HG02938 (cell line): ENCODE data around the gene SLC12A2.

Source experiments
- ATAC-seq: cut with Tn5 transposase; IDR thresholded peaks from one replicate; pipeline ENCODE4 v1.9.1; 2021; ENCODE audit warnings: mild to moderate bottlenecking, moderate library complexity; ENCODE audit not compliant: unreplicated experiment

SLC12A2 gene

GRCh38 chr5:128083033-128083810 lies at the start of gene SLC12A2:
Gene SLC12A2 (plus strand): TSS chr5:128083766. CDS start chr5:128083955, 189 bp downstream.
- ATAC-seq, result peak; percentile 60

DNA sequence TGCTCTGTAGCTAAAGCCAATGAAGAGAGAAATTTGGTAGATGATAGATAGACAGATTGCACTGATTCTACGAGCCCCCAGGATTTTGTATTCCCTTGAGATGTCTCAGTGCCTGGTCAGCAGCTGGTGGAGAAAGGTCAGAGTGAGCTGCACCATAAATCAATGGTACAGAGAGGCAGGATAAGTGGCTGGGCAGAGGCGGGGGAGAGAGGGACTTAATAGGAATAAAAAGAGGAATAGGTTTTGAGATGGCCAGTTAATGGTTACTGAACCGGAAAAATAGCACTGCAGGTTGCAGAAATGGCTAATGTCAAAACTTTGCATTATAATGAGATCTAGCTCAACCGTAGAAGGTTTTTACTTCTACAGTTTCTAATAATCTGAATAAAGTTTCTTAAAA lies 47.9 kb upstream of the SLC12A2 start:
- no peak for ATAC-seq

DNA sequence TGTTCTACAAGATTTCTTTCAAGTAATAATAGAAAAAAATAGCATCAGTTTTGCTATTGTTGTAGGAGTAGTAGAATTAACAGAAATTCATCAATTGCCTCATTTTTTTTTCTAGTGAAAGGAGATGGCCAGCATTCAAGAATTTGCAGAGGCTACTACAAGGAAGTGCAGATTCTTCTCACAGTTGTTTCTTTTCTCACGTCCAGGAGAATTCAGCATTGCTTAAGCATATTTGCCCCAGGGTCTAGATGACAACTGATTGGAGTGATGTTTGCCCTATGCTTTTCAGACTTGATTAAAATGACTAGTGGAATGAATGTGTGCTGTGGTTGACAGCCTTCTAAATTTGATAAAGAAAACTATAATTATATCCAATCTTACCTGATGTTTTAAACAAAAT lies 46.6 kb upstream of the SLC12A2 start:
- ATAC-seq, result no peak

DNA sequence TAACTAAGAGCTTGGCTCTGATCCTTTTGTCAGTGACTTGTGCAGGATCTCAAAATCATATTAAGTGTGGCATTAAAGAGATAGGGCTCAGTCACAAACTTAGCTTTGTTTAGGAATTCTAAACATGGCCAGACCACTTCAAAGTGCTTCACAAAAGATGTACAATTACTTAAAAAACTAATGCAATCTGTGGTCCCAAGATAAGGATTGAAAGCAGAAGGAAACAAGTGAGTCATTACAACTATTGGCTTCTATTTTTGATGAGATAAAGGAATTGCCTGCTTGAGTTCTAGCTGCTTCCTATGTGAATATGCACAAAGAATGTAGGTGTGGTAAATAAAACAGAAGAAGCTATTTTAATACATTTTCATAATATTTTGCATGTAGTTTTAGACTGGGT lies 44.9 kb upstream of the SLC12A2 start:
- ATAC-seq, result no peak

DNA sequence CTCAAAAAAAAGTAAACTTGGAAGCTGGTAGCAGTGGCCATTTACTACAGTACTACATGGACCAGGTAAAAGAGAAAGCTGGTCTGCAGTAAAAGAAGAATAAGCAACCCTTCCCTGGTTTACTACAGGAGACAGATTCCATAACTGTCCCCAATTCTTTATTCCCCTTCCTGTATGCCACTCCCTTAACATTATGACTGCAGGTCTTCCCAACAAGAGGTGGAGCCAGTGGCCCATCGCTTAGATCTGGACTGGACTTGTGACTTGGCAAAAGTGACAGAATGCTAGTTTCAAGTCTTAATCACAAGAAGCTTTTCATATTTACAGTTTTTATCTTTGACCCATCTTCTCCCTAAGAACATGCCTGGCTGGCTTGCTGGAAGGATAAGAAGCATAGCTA lies 42.6 kb upstream of the SLC12A2 start:
- ATAC-seq, result no peak

DNA sequence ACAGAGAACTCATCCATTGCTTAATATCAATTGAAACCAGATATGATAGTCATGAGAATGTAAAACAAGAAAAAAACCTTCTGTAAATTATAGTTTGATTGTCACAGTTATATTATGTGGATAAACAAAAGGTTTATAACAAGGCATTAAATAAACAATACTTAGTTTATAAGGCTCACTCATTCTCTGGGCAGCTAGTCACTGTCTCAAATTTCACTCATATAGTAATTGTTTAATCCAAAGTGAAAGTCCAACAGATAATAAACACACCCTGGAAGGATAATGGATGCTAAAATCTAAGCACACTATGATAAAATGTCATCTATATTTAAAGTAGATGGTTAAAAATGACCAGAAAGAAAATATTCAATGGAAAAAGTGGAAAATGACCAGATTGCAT lies 30.8 kb upstream of the SLC12A2 start:
- no peak for ATAC-seq

- no peak for ATAC-seq
Measured at GRCh38 chr5:128053291-128053954, 30.1 kb upstream of the SLC12A2 start.

DNA sequence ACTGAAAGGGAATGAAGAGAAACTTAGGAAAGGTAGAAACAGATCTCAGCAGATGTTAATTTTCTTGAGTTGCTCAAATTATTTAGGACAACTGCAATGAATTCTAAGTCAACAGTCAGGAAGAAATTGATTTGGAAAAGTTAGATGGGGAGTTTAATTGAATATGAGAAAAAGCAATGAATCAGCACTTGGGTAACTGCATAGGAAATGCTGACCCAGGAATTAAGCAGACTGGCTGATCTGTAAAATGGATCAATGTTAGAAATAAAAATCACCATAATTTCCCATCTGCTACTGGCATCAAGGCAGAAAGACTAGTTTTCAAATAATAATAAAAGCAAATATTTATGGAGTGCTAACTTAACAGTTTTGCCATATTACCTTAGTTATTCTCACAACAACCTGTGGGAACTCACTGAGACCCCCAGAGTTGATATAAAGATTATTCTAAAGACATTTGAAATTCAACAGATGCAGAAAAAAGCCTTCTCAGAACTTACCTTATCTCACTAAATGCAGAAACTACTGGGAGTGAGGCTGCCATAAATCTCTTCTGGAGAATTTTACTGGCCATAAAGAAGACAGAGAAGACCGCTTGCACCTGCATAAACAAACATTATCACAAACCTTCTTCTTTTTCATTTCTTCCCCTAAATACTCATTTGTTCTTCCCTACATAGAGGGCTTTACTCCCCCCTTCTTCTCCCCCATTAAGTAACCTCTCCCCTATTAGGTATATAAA lies 22.8 kb upstream of the SLC12A2 start:
- no peak for ATAC-seq

- no peak for ATAC-seq
Measured at GRCh38 chr5:128062172-128062746, 21.3 kb upstream of the SLC12A2 start.

GRCh38 chr5:128074171-128074570 lies 9.4 kb upstream of the SLC12A2 start:
- ATAC-seq, result no peak

- ATAC-seq, result no peak
Measured at GRCh38 chr5:128074953-128075352, 8.6 kb upstream of the SLC12A2 start.

GRCh38 chr5:128077526-128077925 lies 6.0 kb upstream of the SLC12A2 start:
- no peak for ATAC-seq

DNA sequence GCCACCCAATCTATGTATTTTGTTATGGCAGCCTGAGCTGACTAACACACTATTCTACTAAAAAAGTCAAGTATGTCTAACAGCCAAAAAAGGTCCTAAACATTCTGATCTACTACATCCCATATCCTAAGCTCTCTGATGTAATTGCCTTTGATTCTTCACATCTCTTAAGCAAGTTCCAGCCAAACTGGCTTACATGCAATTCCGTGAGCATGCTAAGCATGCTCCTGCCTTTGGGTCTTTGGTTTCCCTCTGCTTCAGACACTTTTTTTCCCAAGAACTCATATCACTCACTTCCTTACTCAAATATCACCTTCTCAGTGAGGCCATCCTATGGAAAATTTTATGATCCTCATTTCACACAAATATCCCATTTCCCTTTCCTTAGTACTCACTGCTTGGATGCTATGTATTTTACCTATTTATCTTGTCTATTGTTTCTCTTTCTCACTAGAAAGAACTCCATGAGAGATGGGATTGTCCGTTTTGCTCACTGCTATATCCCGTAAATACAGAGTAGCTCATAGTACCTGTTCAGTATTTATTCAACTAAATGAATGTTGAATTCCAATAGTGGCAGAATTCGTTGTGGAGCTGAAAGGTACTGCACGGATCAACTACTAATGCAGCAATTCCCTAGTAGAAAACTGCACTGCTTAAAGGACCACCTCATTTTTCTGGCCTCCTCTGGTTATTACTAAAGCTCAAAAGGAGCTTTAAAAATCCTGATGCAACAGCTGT lies 2.3 kb upstream of the SLC12A2 start:
- no peak for ATAC-seq

- peak; percentile 14 for ATAC-seq
Measured at GRCh38 chr5:128082551-128083032, 974 bp upstream of the SLC12A2 start.

DNA sequence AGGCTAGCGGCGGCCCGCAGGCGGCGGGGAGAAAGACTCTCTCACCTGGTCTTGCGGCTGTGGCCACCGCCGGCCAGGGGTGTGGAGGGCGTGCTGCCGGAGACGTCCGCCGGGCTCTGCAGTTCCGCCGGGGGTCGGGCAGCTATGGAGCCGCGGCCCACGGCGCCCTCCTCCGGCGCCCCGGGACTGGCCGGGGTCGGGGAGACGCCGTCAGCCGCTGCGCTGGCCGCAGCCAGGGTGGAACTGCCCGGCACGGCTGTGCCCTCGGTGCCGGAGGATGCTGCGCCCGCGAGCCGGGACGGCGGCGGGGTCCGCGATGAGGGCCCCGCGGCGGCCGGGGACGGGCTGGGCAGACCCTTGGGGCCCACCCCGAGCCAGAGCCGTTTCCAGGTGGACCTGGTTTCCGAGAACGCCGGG lies 253 bp downstream of the SLC12A2 start:
- ATAC-seq, result peak; percentile 30

DNA sequence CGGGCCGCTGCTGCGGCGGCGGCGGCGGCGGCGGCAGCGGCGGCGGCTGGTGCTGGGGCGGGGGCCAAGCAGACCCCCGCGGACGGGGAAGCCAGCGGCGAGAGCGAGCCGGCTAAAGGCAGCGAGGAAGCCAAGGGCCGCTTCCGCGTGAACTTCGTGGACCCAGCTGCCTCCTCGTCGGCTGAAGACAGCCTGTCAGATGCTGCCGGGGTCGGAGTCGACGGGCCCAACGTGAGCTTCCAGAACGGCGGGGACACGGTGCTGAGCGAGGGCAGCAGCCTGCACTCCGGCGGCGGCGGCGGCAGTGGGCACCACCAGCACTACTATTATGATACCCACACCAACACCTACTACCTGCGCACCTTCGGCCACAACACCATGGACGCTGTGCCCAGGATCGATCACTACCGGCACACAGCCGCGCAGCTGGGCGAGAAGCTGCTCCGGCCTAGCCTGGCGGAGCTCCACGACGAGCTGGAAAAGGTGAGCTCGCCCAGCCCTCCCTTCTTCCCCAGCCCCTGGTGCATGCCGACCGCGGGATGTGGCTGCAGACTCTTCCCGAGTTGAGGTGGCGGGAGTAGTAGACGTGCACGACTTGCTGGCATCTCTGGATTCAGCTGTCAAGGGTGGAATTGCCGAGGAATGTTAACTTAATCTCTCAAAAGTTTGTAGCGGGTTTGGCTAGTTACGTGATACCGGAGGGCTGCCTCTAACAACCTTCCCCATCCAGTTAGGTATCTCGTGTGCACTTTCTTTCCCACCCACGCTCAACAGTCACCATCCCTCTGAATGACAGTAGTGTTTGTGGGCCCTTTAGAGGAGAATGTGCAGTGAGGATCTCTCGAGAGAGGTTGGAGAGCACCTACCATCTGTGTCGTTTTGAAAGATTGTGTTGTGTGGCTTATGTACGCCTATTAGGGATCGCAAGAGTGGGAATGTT lies 932 bp downstream of the SLC12A2 start:
- ATAC-seq, result peak; percentile 22

GRCh38 chr5:128085413-128085812 lies 1.8 kb downstream of the SLC12A2 start:
- no peak for ATAC-seq

- ATAC-seq, result no peak
Measured at GRCh38 chr5:128091579-128091978, 8.0 kb downstream of the SLC12A2 start.

- no peak for ATAC-seq
Measured at GRCh38 chr5:128092144-128092543, 8.6 kb downstream of the SLC12A2 start.
